Activated naive CD8-positive, alpha-beta T cell treated with anti-CD3 and anti-CD28 coated beads for 36 hours (primary cell): ENCODE data around the gene DPPA5. TPM values are rescaled to one million over a fixed set of nuclear protein-coding genes. Genes with fewer than 3 reads are reported as not detected.

Experiments
- DNase-seq: peaks from one replicate; pipeline ENCODE4 v3.0.0; 2021
- H3K27ac Mint-ChIP-seq: one replicate; pipeline ENCODE4 v1.8.0; 2022; ENCODE audit warnings: mild to moderate bottlenecking, moderate library complexity, mixed read lengths
- H3K27me3 Mint-ChIP-seq: one replicate; pipeline ENCODE4 v1.8.0; 2022; ENCODE audit warnings: mild to moderate bottlenecking, mixed read lengths
- H3K36me3 Mint-ChIP-seq: one replicate; pipeline ENCODE4 v1.8.0; 2021; ENCODE audit warnings: mild to moderate bottlenecking, mixed read lengths
- H3K4me1 Mint-ChIP-seq: one replicate; pipeline ENCODE4 v1.8.0; 2021; ENCODE audit warnings: mixed read lengths
- H3K4me3 Mint-ChIP-seq: one replicate; pipeline ENCODE4 v1.8.0; 2022; ENCODE audit warnings: mild to moderate bottlenecking, moderate library complexity, mixed read lengths
- H3K9me3 Mint-ChIP-seq: one replicate; pipeline ENCODE4 v1.8.0; 2022; ENCODE audit warnings: mixed read lengths
- total RNA-seq, 2 experiments: library from RNA; stranded (reverse); gene quantifications; one replicate each; pipeline ENCODE4 v1.2.3, GENCODE V29; 2021

The DPPA5 gene
- total RNA-seq, 2 experiments from 2014 or later: not detected

GRCh38 chr6:73372516-73372915, 18.4 kb upstream of the DPPA5 start:
- Mint-ChIP-seq H3K36me3 (no peaks in the 10 kb centered on the region), H3K27ac (no peak overlapping the region), H3K4me1 (no peaks in the 10 kb centered on the region), H3K27me3 (no peaks in the 10 kb centered on the region), H3K9me3 (peaks cover 2% of the 10 kb centered on the region), H3K4me3 (no peak overlapping the region)
- DNase-seq: no peak

DNA sequence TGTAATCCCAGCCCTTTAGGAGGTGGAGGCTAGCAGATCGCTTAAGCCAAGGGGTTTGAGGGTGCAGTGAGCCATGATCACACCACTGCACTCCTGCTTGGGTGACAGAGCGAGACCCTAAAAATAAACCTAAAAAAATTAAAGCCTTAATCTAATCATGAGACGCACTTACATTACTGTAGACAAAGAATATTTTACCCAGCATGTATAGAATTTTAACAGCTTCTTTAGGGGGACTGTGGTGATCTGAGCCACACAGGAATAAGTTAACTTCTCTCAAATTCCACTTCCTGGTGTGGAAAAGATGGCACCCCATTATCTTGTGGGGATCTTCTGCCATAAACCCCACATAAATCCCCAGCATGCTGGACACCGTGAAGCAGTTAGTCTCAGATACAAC, 17.9 kb upstream of the DPPA5 start:
- H3K9me3 Mint-ChIP-seq: peaks cover 2% of the 10 kb centered on the region
- H3K36me3 Mint-ChIP-seq: no peaks in the 10 kb centered on the region
- H3K4me1 Mint-ChIP-seq: no peaks in the 10 kb centered on the region
- DNase-seq: no peak
- no peaks in the 10 kb centered on the region for H3K27me3 Mint-ChIP-seq
- H3K27ac Mint-ChIP-seq: no peak overlapping the region
- no peak overlapping the region for H3K4me3 Mint-ChIP-seq

DNA sequence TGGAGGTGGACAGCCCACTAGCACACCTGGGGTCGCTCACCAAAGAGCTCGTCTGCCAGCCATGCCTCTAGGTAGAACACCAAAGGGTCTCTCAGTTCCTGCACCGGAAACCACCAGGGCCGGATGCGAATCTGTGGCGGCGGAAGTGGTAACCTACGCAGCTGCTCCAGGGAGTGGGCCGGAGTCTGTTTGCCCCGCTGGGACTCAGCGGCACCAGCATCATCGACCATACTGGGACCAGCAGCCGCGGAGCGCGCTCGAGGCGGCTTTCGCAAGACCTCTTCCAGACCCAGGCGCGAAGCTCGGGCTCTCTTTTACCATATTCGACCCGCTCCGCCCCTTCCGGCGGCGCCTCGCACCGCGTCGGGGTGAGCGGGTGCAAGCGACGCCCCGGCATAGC, 15.5 kb upstream of the DPPA5 start, which contains the start of gene OOEP:
Gene OOEP (minus strand): TSS at position 335 of the 400 bp plus-strand sequence. CDS start 105 bp downstream, at position 230.
- no peak within 1 kb of the TSS for H3K4me3 Mint-ChIP-seq
- H3K27me3 Mint-ChIP-seq: no peaks in the 10 kb centered on the region
- no peaks in the 10 kb centered on the region for H3K36me3 Mint-ChIP-seq
- H3K9me3 Mint-ChIP-seq: peaks cover 2% of the 10 kb centered on the region
- H3K4me1 Mint-ChIP-seq: no peaks in the 10 kb centered on the region
- DNase-seq: no peak
- no peak within 1 kb of the TSS for H3K27ac Mint-ChIP-seq

DNA sequence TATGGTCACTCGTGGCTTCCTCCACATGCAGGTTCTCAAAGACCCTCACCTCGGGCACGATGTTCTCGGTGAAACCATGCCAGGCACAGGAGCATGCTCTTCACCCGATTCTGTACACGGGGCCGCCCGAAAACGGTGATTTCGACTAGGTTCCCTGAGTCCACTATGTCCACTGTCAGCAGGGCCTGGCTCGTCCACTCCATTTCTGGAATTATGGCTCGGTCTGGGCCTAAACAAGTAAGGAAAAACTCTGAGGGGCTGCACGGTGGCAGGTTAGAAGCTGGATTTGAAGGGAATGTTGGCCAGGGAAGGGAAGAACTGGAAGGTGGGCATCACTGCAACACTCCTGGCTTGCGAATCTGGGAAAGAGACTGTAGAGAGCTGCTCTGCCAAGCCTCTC, 15.1 kb upstream of the DPPA5 start:
- Mint-ChIP-seq H3K36me3 (no peaks in the 10 kb centered on the region), H3K9me3 (peaks cover 2% of the 10 kb centered on the region), H3K27ac (no peak overlapping the region), H3K27me3 (no peaks in the 10 kb centered on the region), H3K4me1 (no peaks in the 10 kb centered on the region), H3K4me3 (no peak overlapping the region)
- no peak for DNase-seq

DNA sequence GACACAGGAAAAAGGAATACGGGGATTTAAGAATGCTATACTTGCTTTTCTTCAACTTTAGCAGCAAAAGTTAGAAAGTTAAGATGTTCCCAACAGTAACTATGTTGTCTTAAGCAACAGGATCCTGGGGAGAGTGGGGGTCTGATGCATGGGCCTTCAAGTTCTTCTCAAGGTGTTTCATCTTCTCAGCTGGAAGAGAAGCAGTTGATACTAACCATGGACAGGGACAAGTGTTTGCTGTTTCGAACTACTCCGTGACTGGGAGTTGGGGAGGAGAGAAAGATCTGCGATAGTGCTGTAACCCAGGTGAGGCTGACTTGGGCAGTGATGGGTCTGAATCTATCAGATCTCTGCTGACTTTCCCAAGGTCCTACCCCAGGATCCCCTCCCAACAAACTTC, 14.6 kb upstream of the DPPA5 start:
- DNase-seq: no peak
- peaks cover 2% of the 10 kb centered on the region for H3K9me3 Mint-ChIP-seq
- no peaks in the 10 kb centered on the region for H3K36me3 Mint-ChIP-seq
- no peaks in the 10 kb centered on the region for H3K27me3 Mint-ChIP-seq
- no peaks in the 10 kb centered on the region for H3K4me1 Mint-ChIP-seq
- no peak overlapping the region for H3K4me3 Mint-ChIP-seq
- no peak overlapping the region for H3K27ac Mint-ChIP-seq

DNA sequence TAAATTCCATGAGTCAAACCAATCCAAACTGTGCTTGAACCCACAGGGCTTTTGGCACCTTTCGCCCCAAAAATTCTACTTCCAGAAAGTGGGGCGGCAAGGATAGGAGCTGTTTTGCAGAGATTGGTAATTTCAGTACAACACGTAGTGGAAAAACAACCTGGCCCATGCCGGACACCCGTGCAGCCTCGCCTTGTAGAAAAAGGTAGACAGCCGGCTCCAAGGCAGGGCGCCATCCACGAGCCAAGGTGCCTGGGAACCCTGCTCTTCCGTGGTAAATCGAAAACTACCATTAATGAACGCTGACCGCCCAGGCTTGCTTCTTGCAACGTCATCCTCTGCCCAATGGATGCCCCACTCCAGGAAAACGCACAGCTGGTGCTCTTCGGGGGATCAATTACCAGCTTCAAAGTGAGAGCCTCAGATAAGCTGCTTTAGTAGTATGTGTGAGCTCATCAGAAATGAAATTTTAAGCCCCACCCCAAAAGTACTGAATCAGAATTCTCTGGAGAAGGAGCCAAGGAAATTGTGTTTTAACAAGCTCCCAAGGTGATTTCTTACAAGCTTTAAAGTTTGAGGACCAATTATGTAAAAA, 13.8 kb upstream of the DPPA5 start:
- H3K4me1 Mint-ChIP-seq: no peaks in the 10 kb centered on the region
- H3K27ac Mint-ChIP-seq: no peak overlapping the region

GRCh38 chr6:73364549-73364948, 10.5 kb upstream of the DPPA5 start:
- DNase-seq: no peak
- no peaks in the 10 kb centered on the region for H3K27me3 Mint-ChIP-seq
- H3K4me1 Mint-ChIP-seq: no peaks in the 10 kb centered on the region
- no peaks in the 10 kb centered on the region for H3K9me3 Mint-ChIP-seq
- H3K36me3 Mint-ChIP-seq: no peaks in the 10 kb centered on the region
- H3K27ac Mint-ChIP-seq: no peak overlapping the region
- no peak overlapping the region for H3K4me3 Mint-ChIP-seq

More for the DNA sequence above, 13.8 kb upstream of the DPPA5 start:
- Mint-ChIP-seq H3K9me3 (no peaks in the 10 kb centered on the region), H3K27me3 (no peaks in the 10 kb centered on the region), H3K36me3 (no peaks in the 10 kb centered on the region), H3K4me3 (no peak overlapping the region)
- DNase-seq: no peak

DNA sequence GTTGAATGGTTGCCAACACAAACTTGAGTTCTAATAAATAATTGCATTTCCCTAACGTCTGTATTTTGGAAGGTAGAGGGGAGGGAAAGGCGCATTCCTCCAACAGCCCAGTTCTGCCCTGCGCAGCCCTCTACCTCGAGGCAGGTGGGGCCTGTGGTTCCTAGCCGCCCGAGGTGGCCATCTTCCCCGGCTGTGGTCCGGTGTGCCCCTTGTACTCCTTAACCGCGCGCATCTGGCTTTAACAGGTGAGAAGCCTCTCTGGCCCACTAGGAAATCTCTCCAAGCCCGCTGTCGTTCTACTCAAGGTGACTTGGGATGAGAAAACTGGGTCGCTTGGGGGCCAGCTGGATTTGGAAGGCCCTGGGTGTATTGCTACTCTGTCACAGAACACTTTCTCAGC, 10.0 kb upstream of the DPPA5 start:
- no peak for DNase-seq
- Mint-ChIP-seq H3K27ac (no peak overlapping the region), H3K27me3 (no peaks in the 10 kb centered on the region), H3K36me3 (no peaks in the 10 kb centered on the region), H3K4me3 (no peak overlapping the region), H3K4me1 (no peaks in the 10 kb centered on the region), H3K9me3 (no peaks in the 10 kb centered on the region)

DNA sequence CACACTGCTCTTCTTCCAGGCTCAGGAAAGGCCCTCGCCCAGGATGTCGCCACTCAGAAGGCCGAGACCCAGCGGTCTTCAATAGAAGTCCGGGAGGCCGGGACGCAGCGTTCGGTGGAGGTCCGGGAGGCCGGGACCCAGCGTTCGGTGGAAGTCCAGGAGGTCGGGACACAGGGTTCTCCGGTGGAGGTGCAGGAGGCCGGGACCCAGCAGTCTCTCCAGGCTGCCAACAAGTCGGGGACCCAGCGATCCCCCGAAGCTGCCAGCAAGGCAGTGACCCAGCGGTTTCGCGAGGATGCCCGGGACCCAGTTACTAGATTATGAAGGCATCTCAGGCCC, 9.4 kb upstream of the DPPA5 start:
- Mint-ChIP-seq H3K36me3 (no peaks in the 10 kb centered on the region), H3K4me3 (no peak overlapping the region), H3K27ac (no peak overlapping the region), H3K4me1 (no peaks in the 10 kb centered on the region), H3K27me3 (no peaks in the 10 kb centered on the region), H3K9me3 (no peaks in the 10 kb centered on the region)
- DNase-seq: no peak

- Mint-ChIP-seq H3K9me3 (no peaks in the 10 kb centered on the region), H3K4me1 (no peaks in the 10 kb centered on the region), H3K4me3 (no peak overlapping the region), H3K36me3 (no peaks in the 10 kb centered on the region), H3K27me3 (no peaks in the 10 kb centered on the region), H3K27ac (no peak overlapping the region)
- DNase-seq: no peak
Measured at GRCh38 chr6:73362869-73363536, 8.9 kb upstream of the DPPA5 start.

DNA sequence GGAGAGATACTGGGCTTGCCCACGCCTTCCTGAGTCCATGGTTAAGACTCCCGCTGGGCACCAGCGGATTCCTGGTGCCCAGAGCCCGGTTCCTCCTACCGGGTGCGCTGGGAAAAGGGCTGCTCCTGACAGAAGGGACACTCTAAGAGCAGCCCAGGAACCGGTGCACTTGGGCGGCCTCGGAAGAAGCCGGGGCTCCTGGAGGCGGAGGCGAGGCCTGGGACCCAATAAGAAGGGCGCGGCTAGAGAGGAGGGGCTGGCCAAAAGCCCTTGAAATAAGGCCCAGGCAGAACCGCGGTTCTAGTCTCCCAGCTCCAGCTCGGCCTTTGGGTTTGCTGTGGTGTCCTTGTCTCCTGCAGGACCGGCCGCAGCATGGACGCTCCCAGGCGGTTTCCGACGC, 8.3 kb upstream of the DPPA5 start, which contains the start of gene KHDC3L:
Gene KHDC3L (plus strand): TSS at position 301 of the 400 bp plus-strand sequence. CDS start 72 bp downstream, at position 373.
- H3K4me3 Mint-ChIP-seq: no peak within 1 kb of the TSS
- H3K9me3 Mint-ChIP-seq: no peaks in the 10 kb centered on the region
- H3K36me3 Mint-ChIP-seq: no peaks in the 10 kb centered on the region
- H3K27me3 Mint-ChIP-seq: no peaks in the 10 kb centered on the region
- no peak within 1 kb of the TSS for H3K27ac Mint-ChIP-seq
- H3K4me1 Mint-ChIP-seq: no peaks in the 10 kb centered on the region
- DNase-seq: no peak

- H3K27ac Mint-ChIP-seq: no peak overlapping the region
- H3K27me3 Mint-ChIP-seq: peaks cover 34% of the 10 kb centered on the region
- H3K36me3 Mint-ChIP-seq: no peaks in the 10 kb centered on the region
- H3K4me1 Mint-ChIP-seq: no peaks in the 10 kb centered on the region
- DNase-seq: no peak
- H3K4me3 Mint-ChIP-seq: no peak overlapping the region
- H3K9me3 Mint-ChIP-seq: no peaks in the 10 kb centered on the region
Measured at GRCh38 chr6:73349311-73349710, 4.8 kb downstream of the DPPA5 start.

DNA sequence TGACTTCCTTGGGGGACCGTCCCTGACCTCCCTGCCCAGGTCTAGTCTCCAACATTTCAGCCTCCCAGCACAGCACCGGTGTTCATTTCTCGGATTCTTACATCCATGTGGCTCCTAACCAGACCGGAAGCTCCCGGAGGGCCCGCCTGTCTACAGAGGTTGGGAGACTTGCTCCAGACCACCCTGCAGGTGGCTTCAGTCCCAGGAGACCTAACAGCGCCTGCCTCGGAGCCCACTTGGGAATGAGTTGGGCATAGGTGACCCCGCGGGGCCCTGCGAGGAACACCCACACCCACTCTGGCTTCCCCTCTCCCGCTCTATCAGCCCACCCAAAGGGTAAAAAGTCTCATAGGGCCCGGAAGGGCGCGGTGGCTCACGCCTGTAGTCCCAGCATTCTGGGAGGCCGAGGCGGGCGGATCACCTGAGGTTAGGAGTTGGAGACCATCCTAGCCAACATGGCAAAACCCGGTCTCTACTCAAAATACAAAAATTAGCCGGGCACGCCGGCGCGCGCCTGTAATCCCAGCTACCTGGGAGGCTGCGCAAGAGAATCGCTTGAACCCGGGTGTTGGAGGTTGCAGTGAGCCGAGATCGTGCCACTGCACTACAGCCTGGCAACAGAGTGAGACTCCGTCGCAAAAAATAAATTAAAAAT, 5.4 kb downstream of the DPPA5 start:
- no peak overlapping the region for H3K27ac Mint-ChIP-seq
- no peak overlapping the region for H3K4me3 Mint-ChIP-seq
- DNase-seq: no peak
- peaks cover 34% of the 10 kb centered on the region for H3K27me3 Mint-ChIP-seq
- H3K9me3 Mint-ChIP-seq: no peaks in the 10 kb centered on the region
- H3K4me1 Mint-ChIP-seq: no peaks in the 10 kb centered on the region
- H3K36me3 Mint-ChIP-seq: no peaks in the 10 kb centered on the region

GRCh38 chr6:73343164-73343563, 10.9 kb downstream of the DPPA5 start:
- Mint-ChIP-seq H3K9me3 (no peaks in the 10 kb centered on the region), H3K4me1 (no peaks in the 10 kb centered on the region), H3K4me3 (no peak overlapping the region), H3K27ac (no peak overlapping the region), H3K36me3 (no peaks in the 10 kb centered on the region), H3K27me3 (peaks cover 10% of the 10 kb centered on the region)
- DNase-seq: no peak

GRCh38 chr6:73342174-73342573, 11.9 kb downstream of the DPPA5 start:
- DNase-seq: no peak
- no peak overlapping the region for H3K4me3 Mint-ChIP-seq
- H3K4me1 Mint-ChIP-seq: no peaks in the 10 kb centered on the region
- no peak overlapping the region for H3K27ac Mint-ChIP-seq
- no peaks in the 10 kb centered on the region for H3K36me3 Mint-ChIP-seq
- peaks cover under 1% of the 10 kb centered on the region for H3K27me3 Mint-ChIP-seq
- H3K9me3 Mint-ChIP-seq: no peaks in the 10 kb centered on the region

- no peak overlapping the region for H3K4me3 Mint-ChIP-seq
- H3K36me3 Mint-ChIP-seq: no peaks in the 10 kb centered on the region
- DNase-seq: no peak
- no peaks in the 10 kb centered on the region for H3K27me3 Mint-ChIP-seq
- H3K4me1 Mint-ChIP-seq: no peaks in the 10 kb centered on the region
- no peaks in the 10 kb centered on the region for H3K9me3 Mint-ChIP-seq
- no peak overlapping the region for H3K27ac Mint-ChIP-seq
Measured at GRCh38 chr6:73341335-73341734, 12.7 kb downstream of the DPPA5 start.
